GM19239 (cell line): ENCODE measurements around the gene PROC.

Experiments used
- DNase-seq: peaks from one replicate; pipeline ENCODE4 v3.0.0; 2011; ENCODE audit warnings: low spot score; ENCODE audit not compliant: insufficient read length
- FAIRE-seq: peaks from 2 replicates; lab custom pipeline; 2011; peaks lifted over from hg19 to GRCh38; lab: Jason Lieb, UNC

Gene PROC

GRCh38 chr2:127418300-127419111, at the start of gene PROC:
Gene PROC (plus strand): TSS chr2:127418427. CDS start chr2:127419943, 1,516 bp downstream.
- FAIRE-seq (no peak), DNase-seq (no peak)

GRCh38 chr2:127370010-127370409, 48.2 kb upstream of the PROC start:
- DNase-seq (no peak), FAIRE-seq (no peak)

GRCh38 chr2:127371037-127371436, 47.2 kb upstream of the PROC start:
- DNase-seq (no peak), FAIRE-seq (no peak)

- DNase-seq = no peak
- no peak for FAIRE-seq
These were observed 44.7 kb upstream of the PROC start for GRCh38 chr2:127373362-127374083.

GRCh38 chr2:127376257-127376656, 42.0 kb upstream of the PROC start:
- DNase-seq (no peak), FAIRE-seq (no peak)

GRCh38 chr2:127377262-127377661, 41.0 kb upstream of the PROC start:
- FAIRE-seq = no peak

DNA sequence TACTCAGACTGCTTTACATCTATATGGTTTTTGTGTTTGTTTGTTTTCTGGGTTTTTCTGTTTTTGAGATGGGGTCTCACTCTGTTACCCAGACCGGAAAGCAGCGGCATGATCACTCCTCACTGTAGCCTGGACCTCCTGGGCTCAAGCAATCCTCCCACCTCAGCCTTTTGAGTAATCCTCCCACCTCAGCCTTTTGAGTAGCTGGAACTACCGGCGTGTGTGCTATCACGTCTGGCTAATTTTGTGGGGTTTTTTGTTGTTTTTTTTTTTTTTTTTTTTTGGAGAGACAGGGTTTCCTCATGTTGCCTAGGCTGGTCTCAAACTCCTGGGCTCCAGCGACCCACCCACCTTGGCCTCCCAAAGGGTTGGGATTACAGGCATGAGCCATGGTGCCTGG, 39.5 kb upstream of the PROC start:
- no peak for FAIRE-seq

More at GRCh38 chr2:127377262-127377661, 41.0 kb upstream of the PROC start:
- no peak for DNase-seq

DNA sequence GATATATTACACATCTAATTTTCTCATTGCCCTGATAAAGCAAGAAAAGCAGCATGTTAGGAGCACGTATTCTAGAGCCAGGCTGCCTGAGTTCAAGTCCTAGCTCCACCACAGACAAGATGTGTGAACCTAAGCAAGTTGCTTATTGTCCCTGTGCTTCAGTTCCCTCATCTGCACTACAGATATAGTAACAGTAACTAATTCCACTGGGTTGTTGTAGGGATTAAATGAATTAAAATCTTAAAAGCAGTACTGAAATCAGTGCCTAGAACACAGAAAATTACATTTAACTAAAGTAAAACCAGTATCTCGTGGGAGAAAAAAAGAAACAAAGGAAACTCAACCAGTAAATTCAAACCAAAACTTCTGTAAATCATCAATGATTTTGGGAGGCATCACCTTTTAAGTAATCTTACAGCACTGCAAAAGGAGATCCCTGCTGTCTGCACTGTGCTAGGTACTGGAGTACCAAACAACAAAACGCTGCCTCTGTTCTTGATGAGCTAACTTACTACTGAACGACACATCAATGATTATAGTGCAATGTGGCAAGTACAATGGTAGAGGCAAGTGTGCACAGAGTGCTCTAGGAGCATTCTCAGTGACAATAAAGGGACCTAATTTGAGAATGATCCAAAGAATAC, 38.4 kb upstream of the PROC start:
- FAIRE-seq = peak; percentile 68
- DNase-seq = no peak

More for the DNA sequence above, 39.5 kb upstream of the PROC start:
- no peak for DNase-seq

- DNase-seq = no peak
- no peak for FAIRE-seq
These were observed 36.5 kb upstream of the PROC start for GRCh38 chr2:127381762-127382161.

DNA sequence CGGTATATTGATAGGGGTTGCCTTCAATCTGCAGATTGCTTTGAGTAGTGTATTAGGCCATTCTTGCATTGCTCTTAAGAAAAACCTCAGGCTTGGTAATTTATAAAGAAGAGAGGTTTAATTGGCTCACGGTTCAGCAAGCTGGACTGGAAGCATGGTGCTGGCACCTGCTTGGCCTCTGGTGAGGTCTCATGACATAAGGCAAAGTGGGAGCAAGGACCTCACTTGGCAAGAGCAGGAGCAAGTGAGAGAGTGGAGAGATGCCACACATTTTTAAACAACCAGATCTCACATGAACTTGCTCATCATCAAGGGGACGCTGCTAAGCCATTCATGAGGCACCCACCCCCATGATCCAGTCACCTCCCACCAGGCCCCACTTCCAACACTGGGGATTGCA, 35.4 kb upstream of the PROC start:
- FAIRE-seq (no peak), DNase-seq (no peak)

DNA sequence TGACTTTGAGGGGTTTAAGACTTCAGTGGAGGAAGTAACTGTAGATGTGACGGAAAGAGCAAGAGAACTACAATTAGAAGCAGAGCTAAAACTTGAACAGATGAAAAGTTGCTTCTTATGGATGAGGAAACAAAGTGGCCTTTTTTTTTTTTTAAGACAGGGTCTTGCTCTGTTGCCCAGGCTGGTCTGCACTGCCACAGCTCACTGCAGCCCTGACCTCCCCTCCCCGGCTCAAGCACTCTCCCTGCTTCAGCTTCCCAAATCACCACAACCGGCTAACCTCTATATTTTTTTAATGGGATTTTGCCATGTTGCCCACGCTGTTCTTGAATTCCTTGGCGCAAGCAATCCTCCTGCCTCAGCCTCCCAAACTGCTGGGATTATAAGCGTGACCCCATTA, 33.7 kb upstream of the PROC start:
- FAIRE-seq = no peak

GRCh38 chr2:127386246-127386645, 32.0 kb upstream of the PROC start:
- FAIRE-seq (no peak), DNase-seq (no peak)

More for the DNA sequence above, 33.7 kb upstream of the PROC start:
- DNase-seq = no peak

- FAIRE-seq (peak; percentile 84), DNase-seq (peak; percentile 72)
These were observed 31.2 kb upstream of the PROC start for GRCh38 chr2:127386764-127387654.

- DNase-seq (peak; percentile 81), FAIRE-seq (peak; percentile 93)
These were observed 30.4 kb upstream of the PROC start, which contains the start of gene MAP3K2 for GRCh38 chr2:127387655-127388422. Gene MAP3K2 (minus strand): TSS chr2:127387975. CDS start chr2:127343129, 44,846 bp downstream.

DNA sequence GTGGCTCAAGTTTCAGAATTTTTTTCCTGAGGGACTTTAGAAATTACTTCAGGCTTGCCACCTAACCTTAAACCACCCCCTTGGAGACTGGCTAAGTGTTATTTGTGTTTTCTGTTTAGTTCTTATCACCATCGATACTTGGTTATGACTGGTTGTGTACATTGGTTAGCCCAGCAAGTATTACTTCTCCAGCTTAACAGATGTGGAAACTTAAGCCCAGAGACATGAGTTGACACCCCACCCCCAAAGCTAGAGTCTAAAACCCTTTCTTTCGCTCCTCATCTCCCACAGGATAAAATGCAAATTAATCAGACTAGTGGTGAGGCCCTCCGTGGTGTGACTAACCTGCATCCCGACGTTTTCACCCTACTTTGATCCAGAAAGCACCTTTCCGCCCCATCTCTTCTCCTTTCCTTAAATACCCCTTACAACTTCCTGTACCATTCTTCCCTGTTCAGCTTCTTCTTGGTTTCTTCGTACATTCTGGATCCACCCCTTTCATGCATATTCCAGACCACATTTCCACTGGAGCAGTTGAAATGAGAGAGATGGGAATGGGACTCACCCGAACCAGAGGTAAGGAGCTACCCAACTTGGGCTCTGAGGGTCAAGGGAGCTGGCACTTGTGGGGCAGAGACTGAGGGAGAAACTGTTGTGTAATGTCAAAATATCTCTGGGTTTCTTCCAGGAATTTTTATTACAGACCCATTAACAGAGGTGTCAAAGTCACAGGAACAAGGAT, 29.6 kb upstream of the PROC start:
- FAIRE-seq = peak; percentile 8

DNA sequence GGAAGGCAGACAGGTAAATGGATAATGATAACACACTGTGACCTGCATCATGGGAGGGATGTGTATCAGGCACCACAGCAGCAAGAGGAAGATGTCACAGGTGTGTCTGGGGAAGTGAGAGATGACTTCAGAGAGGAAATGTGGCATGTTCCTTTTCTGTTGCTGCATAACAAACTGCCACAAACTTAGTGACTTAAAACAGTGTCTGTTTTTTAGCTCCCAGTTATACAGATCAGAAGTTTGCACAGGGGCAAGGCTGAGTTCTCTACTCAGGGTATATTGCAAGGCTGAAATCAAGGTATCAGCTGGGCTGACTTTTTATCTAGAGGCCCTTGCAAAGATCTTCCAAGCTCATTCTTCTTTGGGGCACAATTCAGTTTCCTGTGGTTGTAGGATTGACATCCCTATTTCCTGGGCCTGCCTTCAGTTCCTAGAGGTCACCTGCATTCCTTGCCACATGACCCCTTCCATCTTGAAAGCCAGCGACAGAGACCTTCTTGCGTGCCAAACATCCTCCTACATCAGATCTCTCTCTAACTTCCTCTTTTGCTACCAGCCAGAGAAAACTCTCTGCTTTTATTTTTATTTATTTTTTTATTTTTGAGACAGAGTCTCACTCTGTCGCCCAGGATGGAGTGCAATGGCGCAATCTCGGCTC, 28.3 kb upstream of the PROC start:
- no peak for DNase-seq
- FAIRE-seq = peak; percentile 80

More for the DNA sequence above, 29.6 kb upstream of the PROC start:
- DNase-seq = no peak

DNA sequence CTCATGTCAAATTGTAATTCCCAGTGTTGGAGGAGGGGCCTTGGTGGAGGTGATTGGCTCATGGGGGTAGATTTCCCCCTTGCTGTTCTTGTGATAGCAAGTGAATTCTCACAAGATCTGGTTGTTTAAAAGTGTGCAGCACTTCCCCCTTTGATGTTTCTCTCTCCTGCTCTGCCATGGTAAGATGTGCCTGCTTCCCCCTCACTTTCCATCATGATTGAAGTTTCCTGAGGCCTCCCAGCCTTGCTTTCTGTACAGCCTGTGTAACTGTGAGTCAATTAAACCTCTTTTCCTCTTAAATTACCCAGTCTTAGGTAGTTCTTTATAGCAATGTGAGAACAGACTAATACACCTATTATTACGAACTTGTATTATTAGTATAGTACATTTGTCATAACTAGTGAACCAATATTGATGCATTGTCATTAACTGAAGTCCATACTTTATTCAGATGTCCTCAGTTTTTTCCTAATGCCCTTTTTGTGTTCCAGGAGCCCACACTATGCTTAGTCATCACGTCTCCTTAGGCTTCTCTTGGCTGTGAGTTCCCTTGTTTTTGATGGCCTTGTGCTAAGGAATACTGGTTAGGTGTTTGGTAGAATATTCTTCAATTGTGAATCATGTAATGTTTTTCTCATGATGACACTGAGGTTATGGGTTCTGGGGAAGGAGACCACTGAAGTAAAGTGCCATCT, 25.9 kb upstream of the PROC start:
- FAIRE-seq (no peak), DNase-seq (no peak)
